GM18861 (cell line): ENCODE results near the gene PIBF1.
"Not testable (repeated sequence)": the region's sequence is repeated elsewhere in the genome, so short reads cannot be mapped to it uniquely, and the experiment has no call there.

ENCODE experiments used
- ATAC-seq: cut with Tn5 transposase; IDR thresholded peaks from one replicate; pipeline ENCODE4 v1.9.1; 2021; ENCODE audit not compliant: unreplicated experiment

Gene PIBF1

DNA sequence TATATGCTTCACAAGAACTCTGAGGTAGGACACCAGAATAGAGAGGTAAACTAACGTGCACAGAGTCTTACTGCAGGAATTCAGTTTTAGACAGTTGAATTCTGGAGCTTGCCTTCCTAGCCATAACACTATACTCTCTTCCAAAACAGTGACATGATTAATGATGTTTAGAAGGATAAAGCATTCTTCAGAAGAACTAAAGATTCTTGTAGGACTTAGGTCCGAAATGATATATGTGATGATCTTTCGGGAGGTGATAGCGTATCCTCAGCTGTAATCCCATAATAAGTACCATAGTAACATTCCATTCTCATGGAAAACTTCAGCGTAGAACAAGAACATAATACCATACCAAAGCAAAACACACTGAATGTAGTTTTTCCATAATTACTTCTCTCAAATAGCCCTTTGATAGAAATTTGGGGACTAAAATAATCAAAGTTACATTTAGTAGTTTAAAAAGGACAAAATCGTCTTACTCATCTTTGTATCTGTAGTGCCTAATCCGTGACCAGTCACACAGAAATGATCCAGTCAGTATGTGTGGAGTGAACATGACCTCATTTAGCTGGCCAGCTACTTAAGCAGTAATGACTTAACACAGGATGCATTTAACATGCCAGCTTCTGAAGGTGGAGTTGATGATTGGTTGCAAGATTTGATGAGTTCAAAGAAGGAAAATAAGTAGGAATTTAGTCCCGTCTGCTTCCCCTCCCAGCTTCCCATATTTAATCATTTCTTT lies 38.4 kb downstream of the PIBF1 start:
- no peak for ATAC-seq

DNA sequence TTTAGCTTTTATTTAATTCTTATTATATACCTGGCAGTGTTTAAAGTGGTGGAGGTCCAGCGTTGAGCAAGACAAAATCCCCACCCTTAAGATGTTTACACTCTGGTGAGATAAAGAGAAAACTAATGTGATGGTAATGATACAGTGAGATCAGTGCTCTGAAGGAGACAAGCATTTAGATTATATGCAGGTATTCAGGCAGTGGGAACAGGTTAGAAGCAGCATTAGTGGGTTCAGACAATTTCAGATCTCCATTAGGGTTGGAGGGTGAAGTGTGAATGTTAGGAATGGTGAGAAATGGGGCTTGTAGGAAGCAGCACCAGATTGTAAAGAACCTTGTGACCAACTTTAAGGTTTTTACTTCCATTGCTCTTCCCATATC lies 39.0 kb downstream of the PIBF1 start:
- no peak for ATAC-seq

DNA sequence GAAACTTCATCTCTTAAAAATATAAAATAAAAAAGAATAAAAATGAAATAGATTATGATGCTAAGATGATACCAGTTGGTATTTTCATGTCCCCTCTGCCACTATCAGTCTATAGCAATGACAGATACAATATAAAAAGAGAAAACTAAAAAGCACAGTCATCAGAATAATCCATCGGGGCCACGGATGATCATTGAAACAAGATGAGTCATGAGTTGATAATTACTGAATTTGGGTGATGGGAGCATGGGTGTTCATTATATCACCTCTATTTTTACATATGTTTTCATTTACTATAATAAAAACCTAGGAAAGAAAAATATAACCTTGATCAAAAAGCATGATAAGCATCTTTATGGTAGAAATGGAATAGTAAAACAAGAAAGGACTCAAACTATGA lies 41.1 kb downstream of the PIBF1 start:
- no peak for ATAC-seq

DNA sequence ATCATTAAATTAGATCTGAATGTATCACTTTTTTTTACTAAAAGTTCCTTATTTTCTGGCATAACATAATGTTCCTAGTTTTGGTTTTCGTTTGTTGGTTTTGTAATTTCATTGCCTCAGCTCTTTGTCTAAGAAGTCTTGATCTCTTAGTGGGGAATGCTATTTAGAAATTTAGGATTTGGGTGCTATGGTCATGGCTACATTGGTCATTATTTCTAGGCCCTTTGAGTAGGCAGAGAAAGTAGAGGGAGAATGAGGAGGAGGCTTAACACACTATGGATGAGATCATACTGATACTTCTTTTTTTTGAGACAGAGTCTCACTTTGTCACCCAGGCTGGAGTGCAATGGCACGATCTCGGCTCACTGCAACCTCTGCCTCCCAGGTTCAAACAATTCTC lies 41.8 kb downstream of the PIBF1 start:
- no peak for ATAC-seq

DNA sequence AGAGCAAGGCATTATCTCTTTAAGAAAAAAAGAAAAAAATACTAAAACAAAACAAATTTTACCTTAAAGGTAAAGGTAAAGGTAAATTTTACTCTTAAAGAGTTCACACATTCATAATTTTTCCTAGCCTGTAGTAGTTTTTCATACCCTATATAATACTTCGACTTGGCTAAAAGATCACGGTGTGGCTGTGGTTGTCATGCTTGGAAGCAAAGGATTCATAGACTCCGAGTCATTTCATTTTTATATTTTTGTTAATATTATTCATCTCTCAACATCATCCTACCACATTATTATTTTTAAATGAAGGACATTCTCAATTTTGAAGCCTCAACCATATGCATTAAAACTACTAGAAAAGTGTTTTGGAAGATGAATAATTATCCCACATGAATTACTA lies 52.7 kb downstream of the PIBF1 start:
- ATAC-seq: no peak

DNA sequence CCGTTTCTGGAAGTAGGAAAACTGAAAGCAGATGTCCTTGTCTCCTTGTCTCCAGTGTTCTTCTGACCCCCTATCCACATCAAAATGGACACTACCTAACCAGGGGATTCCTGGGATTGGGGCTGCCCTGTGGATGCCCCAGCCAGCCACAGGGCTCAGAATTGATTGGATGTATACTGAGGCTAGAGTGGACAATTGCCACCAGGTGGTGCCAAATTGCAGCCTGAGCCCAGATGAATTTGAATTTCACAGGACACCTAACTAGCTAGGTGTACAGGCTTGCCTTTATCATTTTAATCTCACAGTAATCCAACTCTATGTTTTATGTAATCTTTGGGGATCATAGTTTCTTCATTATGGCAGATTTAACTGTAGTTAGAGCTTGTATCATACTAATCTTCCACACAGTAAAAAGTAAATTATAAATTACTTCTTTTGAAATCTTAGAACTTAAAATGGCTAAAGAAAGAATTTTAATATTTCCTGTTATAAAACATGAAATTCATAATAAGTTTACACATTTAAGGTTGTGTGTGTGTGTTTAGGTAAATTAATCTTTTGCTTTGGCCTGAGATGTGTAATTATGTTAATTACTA lies 58.0 kb downstream of the PIBF1 start:
- peak; percentile 97 for ATAC-seq

DNA sequence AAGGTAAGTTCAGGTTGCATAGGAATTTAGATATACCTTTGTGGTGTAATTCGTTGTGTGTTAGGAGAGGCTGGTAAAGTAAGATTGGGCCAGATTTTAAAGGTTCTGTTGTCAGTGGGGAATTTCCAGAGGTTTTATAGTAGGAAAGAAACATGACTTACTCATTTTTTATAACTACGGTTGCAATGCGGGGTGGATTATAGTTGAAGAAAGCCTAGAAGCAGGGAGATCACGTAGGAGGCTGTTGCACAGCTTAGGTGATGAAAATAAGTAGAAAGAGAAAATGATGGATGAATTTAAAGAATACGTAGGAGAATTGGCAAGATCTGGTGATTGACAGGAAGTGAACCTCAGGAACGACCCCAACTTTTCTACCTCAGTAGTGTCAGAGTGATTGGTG lies 61.1 kb downstream of the PIBF1 start:
- ATAC-seq: no peak

DNA sequence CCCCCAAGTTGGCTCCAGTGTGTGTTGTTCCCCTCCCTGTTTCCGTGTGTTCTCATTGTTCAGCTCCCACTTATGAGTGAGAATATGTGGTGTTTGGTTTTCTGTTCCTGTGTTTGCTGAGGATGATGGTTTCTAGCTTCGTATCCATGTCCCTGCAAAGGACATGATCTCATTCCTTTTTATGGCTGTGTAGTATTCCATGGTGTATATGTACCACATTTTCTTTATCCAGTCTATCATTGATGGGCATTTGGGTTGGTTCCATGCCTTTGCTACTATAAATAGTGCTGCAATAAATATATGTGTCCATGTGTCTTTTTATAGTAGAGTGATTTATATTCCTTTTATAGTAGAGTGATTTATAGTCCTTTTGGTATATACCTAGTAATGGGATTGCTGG lies 63.2 kb downstream of the PIBF1 start:
- not testable (repeated sequence) for ATAC-seq

DNA sequence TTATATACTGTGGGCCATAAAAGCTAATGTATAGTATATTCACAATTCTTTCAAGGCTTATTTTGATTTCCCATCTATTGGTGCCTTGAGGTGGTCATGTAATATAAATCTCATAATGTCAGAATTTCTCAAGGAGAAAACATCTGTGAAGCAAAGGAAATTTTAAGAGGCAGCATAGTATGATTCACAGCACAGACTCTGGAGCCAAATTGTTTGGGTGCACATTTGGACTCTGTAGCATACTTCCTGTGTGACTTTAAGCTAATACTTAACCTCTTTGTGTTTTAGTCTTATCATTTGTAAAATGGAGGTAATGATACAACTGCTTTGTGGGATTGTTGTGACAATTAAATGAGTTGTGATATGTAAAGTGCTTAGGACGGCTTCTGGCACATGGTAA lies 67.6 kb downstream of the PIBF1 start:
- ATAC-seq: no peak

DNA sequence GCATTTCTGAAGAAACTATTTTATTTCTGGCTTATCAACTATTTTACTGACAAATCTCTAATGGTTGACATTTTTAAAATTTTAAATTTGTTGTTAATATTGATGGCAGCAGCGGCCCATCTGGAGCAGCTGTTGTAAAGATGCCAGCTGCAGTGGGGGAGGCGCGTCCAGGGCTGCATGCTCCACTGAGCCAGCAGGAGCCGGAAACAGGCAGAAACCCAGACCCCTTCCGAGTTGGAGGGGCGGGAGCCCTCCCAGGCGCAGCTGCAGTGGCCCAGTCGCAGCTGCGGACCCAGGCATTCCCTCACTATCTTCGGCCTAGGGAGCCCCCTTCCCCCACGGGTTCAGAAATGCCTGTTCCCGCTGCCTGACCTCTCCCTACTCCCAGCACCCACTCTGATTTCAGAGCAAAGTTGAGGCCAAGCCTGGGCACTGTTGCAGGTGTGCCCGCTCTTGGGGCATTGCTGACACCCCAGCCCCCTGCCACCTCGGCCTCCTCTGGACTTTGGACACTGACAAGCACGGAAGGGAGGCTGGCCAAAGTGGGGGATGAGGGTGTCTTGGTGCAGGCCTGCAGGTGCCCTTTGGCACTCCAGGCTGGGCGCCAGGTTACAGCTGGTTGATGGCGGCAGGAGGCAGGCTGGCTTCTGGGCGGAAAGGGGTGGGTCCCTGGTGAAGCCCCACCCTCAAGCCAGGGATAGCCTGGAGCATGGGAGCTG lies 69.2 kb downstream of the PIBF1 start:
- ATAC-seq: no peak

DNA sequence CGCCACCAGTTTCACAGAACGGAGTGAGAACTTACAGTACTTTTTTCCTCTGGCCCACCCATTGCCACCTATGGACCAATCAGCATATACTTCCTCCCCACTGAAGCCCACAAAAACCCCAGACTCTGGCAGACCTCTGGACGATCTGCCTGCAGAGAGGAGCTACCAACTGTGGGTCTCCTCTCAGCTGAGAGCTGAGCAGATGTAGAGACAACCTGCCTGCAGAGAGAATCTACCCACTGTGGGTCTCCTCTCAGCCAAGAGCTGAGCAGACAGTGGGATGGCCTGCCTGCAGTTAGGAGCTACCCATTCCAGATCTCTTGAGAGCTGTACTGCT lies 69.7 kb downstream of the PIBF1 start:
- ATAC-seq: no peak

DNA sequence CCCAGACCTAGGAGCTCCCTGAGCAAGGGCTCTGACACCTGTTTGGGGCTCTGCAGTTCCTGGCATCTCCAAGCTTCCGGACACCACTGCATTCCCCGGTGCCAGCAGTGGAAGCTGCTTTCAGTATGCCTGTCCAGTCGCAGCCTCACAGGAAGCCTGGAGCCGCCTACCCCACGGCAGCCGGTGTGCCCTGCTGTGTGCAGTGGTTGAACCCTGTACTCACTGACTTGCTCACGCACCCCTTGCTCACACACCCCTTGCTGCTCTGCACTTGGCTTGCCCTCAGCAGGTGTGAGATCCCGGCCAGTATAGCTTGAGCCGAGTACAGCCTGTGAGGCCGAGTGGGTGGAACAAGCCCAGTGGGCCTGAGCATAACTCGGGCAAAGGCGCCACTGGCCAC lies 70.3 kb downstream of the PIBF1 start:
- no peak for ATAC-seq

DNA sequence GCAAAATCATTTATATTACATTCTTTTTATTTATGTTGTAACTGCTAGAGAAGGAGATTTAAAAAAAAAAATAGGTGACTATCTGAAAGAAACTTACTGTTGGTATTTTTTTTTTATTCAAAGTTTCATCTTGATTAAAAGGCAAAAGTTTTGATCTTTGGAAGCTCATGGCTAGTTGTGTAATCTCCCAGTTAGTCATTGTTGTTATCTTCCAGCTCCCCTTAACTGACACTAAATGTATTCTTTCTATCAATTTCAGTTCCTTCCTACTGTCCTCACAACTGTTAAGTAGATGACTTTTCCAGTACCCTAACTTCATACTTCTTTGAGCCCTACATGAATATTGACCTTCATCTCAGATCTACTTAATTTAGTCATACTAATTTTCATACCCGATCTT lies 71.1 kb downstream of the PIBF1 start:
- no peak for ATAC-seq

DNA sequence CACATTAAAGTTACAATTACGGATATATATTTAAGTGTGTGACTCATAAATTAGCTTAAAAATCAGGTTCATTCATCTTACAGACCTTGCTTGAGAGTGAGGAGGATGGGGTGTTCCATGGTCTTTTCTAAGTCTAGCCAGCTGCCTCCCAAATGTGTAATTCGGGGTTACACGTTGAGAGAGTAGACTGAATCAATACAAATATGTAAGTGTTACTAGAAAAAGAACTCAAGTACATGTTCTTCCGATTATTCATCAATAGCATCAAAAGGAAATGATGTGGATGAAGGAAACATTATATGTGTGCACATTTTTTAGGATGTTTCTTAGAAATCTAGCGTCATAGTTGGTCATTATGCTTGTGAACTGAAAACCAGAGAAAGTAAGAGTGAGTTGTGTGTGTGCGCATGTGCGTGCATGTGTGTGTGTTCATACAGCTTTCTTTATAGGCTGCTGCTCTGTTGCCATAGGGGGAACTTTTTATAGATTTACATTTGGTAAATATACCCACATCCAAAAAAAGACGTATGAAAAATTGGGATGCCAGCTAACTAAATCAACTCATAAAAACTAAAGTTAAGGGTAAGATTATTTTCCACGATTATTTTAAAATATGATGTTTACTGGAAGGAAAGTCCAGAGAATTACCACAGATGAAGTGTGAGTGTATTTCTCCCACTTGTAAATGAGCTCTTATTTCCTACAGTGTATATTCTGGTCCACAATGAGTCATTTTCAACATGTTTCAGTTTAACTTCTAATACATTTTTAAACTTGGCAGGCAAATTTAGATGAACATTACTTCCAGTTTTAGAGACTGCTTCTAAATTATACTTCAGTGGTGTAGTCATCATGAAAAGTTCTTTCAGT lies 82.4 kb downstream of the PIBF1 start:
- ATAC-seq: peak; percentile 81

DNA sequence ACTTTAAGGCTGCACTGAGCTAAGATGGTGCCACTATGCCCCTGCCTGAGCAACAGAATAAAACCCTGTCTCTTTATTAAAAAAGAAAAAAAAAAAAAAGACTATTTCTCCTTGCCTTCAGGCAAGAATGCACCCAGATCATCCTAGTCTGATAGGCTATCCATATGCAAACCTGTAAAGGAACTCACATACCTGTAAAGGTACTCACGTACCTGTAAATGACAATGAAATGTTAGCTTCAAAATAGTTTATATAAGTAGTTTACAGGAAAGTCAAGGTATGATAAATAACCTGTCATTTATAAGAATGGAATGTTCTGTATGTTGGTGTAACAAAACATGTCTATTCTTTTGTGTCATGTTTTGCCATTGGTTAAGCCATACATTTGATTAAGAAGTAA lies 86.3 kb downstream of the PIBF1 start:
- no peak for ATAC-seq

DNA sequence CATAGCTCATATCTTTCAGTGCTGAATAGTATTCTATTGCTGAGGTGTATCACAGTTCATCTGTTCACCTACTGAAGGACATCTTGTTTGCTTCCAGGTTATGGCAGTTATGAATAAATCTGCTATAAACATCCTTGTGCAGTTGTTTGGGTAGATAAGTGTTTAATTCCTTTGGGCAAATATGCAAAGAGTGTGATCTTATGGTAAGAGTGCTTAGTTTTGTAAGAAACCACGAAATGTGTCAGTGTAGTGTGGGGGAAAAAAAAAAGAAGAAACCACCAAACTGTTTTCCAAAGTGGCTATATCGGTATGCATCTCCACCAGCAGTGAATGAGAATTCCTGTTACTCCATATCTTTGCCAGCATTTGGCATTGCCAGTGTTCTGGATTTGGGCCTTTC lies 93.3 kb downstream of the PIBF1 start:
- no peak for ATAC-seq

DNA sequence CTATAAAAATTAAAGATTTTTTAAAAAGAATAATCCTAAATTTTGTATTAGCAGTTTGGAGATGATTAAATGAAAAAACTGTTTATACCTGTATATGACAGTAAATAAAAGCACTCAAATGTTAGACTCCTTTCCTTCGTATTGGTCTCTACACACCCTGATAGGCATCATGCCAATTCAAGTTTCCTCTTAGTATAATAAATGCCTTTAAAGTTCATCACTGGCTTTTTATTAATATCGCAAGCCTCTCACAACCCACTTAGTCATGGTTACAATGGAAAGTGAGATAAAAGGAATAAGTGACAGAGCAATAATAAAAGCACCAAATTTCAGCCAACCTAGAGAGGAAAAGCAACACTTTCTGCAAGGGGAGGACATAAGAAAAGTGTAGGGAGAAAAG lies 102.2 kb downstream of the PIBF1 start:
- no peak for ATAC-seq

DNA sequence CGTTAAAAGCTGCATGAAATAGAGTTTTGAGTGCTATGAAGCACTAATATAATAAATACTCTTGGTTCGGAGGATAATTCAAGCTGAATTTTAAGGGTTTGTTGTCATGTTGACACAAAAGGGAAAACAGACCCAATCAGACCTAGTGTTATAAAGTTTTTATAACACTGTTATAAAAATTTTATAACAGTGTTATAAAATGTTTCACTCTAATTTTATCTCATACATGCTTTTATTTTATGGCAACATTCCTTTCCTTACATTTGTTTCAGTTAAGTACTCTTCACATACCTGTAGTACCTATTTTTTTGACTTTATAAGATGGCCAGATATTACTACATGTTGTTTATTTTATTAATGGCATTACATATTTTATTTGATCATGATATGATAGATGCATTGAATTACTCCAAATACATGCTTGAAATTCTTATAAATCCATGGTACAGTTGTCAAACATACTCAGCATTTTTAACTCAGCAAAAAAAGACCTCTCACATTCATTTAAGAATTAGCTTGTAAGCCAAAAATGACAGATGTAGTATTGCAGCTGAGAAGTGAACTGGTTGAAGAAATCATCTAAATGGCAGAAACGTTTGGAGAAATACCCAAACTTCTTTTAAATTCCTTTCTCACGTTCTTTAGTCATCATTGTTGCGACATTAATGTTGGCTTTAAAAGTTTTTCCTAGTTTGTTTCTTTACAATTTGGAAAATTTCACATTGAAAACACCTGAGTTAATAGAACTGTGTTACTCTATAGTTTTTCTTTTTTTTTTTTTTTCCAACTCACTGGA lies 104.5 kb downstream of the PIBF1 start:
- ATAC-seq: no peak

DNA sequence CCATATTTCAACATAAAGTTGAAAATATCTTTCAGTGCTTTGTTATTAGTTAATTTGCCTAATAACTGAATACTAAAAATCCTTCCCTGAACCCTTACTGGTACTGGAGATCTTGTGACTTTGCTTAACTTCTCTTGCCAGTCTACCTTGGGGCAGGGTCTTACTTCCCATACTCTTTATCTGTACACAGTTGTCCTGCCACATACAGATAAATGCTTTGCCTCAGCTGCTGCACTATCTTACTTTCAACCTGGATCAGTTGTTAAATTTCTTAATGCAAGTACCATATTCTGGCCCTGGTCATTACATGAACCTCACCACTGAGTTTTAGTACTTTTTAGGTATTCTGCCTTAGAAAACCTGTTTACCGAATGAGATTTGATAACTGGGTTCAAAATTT lies 107.6 kb downstream of the PIBF1 start:
- no peak for ATAC-seq

DNA sequence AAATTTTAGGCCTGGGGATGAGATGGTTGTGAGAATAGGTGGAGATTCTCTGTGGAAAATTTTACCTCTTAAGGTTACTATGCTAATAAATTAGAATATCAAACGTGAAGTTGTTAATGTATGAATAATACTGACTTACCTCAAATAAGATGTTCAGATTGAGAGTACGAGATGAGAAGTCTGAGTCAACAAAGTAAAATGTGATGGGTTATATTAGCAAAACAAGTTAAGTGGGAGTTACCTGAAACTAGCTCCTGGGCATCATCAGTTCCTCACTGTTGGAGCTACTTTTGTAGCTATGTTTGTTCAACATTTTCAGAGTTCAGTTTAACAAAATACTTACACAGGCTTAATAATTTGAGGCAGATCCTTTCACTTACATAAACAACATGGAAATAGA lies 108.6 kb downstream of the PIBF1 start:
- no peak for ATAC-seq

DNA sequence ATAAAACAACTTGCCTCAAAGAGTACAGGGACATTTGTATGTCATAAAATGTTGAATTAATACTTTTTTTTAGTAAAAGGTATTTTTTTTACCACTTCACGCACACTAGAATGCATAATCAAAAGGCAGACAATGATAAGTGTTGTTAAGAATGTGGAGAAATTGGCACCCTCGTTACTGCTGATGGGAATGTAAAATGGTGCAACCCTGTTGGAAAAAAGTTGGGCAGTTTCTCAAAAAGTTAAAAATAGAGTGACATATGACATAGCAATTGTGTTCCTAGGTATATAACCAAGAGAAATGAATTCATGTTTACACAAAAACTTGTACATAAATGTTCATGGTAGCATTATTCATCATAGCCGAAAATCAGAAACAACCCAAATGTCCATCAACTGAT lies 109.5 kb downstream of the PIBF1 start:
- ATAC-seq: no peak
